Stimulated activated naive CD8-positive, alpha-beta T cell treated with anti-CD3 and anti-CD28 coated beads, Interleukin-15, Interleukin-2, amounts not matched to agents 100 ng/mL and 50 ng/mL, for 24 hours (primary cell): ENCODE measurements around the gene NMUR2.

ENCODE experiments used
- H3K27ac Mint-ChIP-seq: one replicate; pipeline ENCODE4 v1.8.0; 2021; ENCODE audit warnings: mild to moderate bottlenecking, mixed read lengths
- H3K27me3 Mint-ChIP-seq: one replicate; pipeline ENCODE4 v1.8.0; 2021; ENCODE audit warnings: mixed read lengths
- H3K36me3 Mint-ChIP-seq: one replicate; pipeline ENCODE4 v1.8.0; 2021; ENCODE audit warnings: low read depth, mixed read lengths
- H3K4me1 Mint-ChIP-seq: one replicate; pipeline ENCODE4 v1.8.0; 2021; ENCODE audit warnings: low read depth, mixed read lengths
- H3K4me3 Mint-ChIP-seq: one replicate; pipeline ENCODE4 v1.8.0; 2021; ENCODE audit warnings: mild to moderate bottlenecking, mixed read lengths
- H3K9me3 Mint-ChIP-seq: one replicate; pipeline ENCODE4 v1.8.0; 2021; ENCODE audit warnings: mixed read lengths

Gene NMUR2, protein sequence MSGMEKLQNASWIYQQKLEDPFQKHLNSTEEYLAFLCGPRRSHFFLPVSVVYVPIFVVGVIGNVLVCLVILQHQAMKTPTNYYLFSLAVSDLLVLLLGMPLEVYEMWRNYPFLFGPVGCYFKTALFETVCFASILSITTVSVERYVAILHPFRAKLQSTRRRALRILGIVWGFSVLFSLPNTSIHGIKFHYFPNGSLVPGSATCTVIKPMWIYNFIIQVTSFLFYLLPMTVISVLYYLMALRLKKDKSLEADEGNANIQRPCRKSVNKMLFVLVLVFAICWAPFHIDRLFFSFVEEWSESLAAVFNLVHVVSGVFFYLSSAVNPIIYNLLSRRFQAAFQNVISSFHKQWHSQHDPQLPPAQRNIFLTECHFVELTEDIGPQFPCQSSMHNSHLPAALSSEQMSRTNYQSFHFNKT

DNA sequence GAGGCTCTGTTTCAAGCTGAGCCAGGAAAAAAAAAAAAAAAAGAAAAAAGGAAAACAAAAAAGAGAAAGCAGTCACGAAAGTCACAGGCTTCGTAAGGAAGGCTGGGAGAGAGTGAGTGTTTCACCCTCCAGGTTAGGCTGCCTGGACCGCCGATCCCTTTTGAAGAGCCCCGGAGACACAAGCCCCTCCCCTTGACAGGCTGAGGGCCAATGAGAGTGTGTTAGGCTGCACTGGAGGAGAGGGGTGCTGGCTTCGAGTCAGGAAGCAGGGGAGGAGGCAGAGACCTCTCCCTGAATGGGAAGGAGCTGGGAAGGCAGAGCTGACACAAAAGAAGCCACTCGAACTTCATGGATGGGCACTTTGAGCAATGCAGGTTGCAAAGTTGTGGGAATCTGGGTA lies at the start of gene NMUR2:
TSS of gene NMUR2 (minus strand) at position 135 of the 400 bp plus-strand sequence. CDS start 166 bp downstream, outside the sequence.
- Mint-ChIP-seq H3K4me3 (no peak within 1 kb of the TSS), H3K27ac (no peak within 1 kb of the TSS), H3K4me1 (no peaks in the 10 kb centered on the region), H3K27me3 (no peaks in the 10 kb centered on the region), H3K9me3 (no peaks in the 10 kb centered on the region), H3K36me3 (no peaks in the 10 kb centered on the region)

- Mint-ChIP-seq H3K36me3 (no peaks in the 10 kb centered on the region), H3K4me1 (no peaks in the 10 kb centered on the region), H3K9me3 (no peaks in the 10 kb centered on the region), H3K4me3 (no peak overlapping the region), H3K27me3 (peaks cover 3% of the 10 kb centered on the region), H3K27ac (no peak overlapping the region)
Measured at GRCh38 chr5:152443935-152444334, 38.9 kb upstream of the NMUR2 start.

- no peaks in the 10 kb centered on the region for H3K4me1 Mint-ChIP-seq
- H3K9me3 Mint-ChIP-seq: no peaks in the 10 kb centered on the region
- H3K27ac Mint-ChIP-seq: no peak overlapping the region
- no peaks in the 10 kb centered on the region for H3K36me3 Mint-ChIP-seq
- H3K27me3 Mint-ChIP-seq: peaks cover 4% of the 10 kb centered on the region
- H3K4me3 Mint-ChIP-seq: no peak overlapping the region
Measured at GRCh38 chr5:152439791-152440190, 34.7 kb upstream of the NMUR2 start.

DNA sequence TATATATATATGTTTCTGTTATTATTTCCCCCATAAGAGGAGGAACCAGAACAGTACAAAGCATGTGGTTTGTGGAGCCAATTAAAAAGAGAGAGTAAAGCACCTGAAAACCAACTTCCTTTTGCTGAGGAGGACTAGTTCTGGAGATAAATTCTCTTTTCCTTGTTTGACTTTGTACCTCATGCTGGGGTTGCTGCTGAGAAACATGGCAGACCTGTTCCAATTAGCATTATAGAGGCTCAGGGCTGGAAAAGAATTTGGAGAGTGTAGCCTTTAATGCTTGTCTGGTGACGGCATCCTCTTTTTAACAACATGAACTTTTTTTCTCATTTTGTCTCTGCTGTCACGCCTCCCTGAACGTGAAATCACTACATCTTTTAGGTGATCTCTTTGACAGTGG lies 32.8 kb upstream of the NMUR2 start:
- Mint-ChIP-seq H3K27ac (no peak overlapping the region), H3K9me3 (no peaks in the 10 kb centered on the region), H3K36me3 (no peaks in the 10 kb centered on the region), H3K4me3 (no peak overlapping the region), H3K4me1 (no peaks in the 10 kb centered on the region), H3K27me3 (peaks cover 4% of the 10 kb centered on the region)

DNA sequence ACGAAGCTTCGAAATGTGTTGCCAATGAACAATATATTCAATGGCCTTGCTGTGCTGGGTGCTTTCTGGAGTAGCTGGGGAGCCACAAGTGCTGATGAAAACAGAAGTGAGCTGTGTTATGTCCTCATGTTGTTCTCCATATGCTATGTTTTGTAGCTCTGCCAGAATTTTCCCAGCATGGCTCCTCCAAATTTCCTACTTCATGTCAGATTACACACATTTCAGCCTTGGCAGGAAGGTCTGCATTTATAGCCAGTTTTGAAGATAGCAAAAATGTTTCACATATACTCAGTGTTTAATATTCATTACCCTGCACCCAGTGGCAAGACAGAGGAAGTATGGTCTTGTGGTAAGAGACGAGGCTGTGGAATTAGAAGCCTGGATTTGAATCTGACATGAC lies 22.6 kb upstream of the NMUR2 start:
- H3K4me3 Mint-ChIP-seq: no peak overlapping the region
- no peak overlapping the region for H3K27ac Mint-ChIP-seq
- no peaks in the 10 kb centered on the region for H3K9me3 Mint-ChIP-seq
- no peaks in the 10 kb centered on the region for H3K4me1 Mint-ChIP-seq
- no peaks in the 10 kb centered on the region for H3K36me3 Mint-ChIP-seq
- no peaks in the 10 kb centered on the region for H3K27me3 Mint-ChIP-seq

DNA sequence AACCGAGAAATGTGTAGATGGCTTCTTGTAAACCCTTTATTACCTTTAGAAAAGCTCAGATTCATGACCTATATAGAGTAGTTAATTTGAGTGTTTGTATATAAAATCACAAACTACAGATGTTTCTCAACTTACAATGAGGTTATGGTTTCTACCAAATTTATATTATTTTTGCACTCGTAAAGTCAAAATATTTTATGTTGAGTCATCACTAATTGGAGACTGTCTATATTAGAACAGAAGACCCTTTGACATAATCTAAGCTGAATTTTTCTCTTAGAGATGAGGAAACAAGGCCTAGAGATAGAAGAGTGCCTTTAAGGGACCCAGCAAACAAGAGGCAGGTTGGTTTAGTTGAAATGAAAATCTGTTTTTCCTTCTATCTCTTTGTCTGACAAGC lies 20.0 kb upstream of the NMUR2 start:
- H3K27me3 Mint-ChIP-seq: no peaks in the 10 kb centered on the region
- H3K4me1 Mint-ChIP-seq: no peaks in the 10 kb centered on the region
- no peaks in the 10 kb centered on the region for H3K36me3 Mint-ChIP-seq
- no peak overlapping the region for H3K4me3 Mint-ChIP-seq
- no peaks in the 10 kb centered on the region for H3K9me3 Mint-ChIP-seq
- no peak overlapping the region for H3K27ac Mint-ChIP-seq

DNA sequence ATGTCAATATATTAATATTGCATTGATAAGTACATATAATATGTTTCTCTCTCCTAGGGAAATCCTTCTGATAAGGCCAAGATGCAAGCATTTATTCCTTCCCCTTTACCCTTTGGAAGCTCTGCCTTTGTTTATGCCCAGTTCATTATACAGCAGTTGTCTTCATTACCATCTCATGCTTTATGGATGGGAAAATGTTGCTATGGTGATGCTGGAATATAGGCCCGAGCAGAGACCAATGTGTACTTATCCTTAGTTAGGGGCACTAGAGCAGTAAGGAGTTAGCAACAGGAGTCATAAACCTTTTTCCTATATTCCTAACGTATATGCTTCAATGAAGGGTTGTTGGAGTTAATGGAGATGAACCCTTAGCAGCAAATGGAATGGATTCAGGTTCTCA lies 19.4 kb upstream of the NMUR2 start:
- no peaks in the 10 kb centered on the region for H3K27me3 Mint-ChIP-seq
- no peaks in the 10 kb centered on the region for H3K4me1 Mint-ChIP-seq
- H3K36me3 Mint-ChIP-seq: no peaks in the 10 kb centered on the region
- no peaks in the 10 kb centered on the region for H3K9me3 Mint-ChIP-seq
- no peak overlapping the region for H3K27ac Mint-ChIP-seq
- H3K4me3 Mint-ChIP-seq: no peak overlapping the region

GRCh38 chr5:152422081-152422480 lies 17.0 kb upstream of the NMUR2 start:
- no peaks in the 10 kb centered on the region for H3K27me3 Mint-ChIP-seq
- H3K4me1 Mint-ChIP-seq: no peaks in the 10 kb centered on the region
- H3K27ac Mint-ChIP-seq: no peak overlapping the region
- no peaks in the 10 kb centered on the region for H3K36me3 Mint-ChIP-seq
- no peaks in the 10 kb centered on the region for H3K9me3 Mint-ChIP-seq
- no peak overlapping the region for H3K4me3 Mint-ChIP-seq

GRCh38 chr5:152412129-152412528 lies 7.0 kb upstream of the NMUR2 start:
- peaks cover 5% of the 10 kb centered on the region for H3K9me3 Mint-ChIP-seq
- H3K4me1 Mint-ChIP-seq: no peaks in the 10 kb centered on the region
- H3K4me3 Mint-ChIP-seq: no peak overlapping the region
- no peaks in the 10 kb centered on the region for H3K27me3 Mint-ChIP-seq
- H3K27ac Mint-ChIP-seq: no peak overlapping the region
- H3K36me3 Mint-ChIP-seq: no peaks in the 10 kb centered on the region

DNA sequence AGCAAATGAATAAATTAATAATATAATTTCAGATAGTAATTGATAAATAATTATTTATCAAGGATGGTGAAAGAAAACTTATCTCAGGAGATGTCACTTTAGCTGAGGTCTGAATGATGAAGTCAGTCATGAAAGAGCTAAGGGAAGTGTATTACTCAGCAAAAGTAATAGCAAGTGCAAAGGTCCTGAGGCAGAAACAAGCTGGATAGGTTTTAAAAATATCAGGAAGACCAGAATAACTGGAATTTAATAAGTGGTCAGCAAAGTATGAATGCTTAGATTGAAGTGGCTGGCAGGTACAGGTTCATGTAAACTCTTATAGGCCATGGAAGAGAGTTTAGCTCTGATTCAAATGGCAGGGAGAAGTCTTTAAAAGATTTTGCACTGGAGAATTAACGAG lies 1.0 kb upstream of the NMUR2 start:
- no peaks in the 10 kb centered on the region for H3K9me3 Mint-ChIP-seq
- no peaks in the 10 kb centered on the region for H3K4me1 Mint-ChIP-seq
- H3K27ac Mint-ChIP-seq: no peak overlapping the region
- no peaks in the 10 kb centered on the region for H3K36me3 Mint-ChIP-seq
- H3K4me3 Mint-ChIP-seq: no peak overlapping the region
- H3K27me3 Mint-ChIP-seq: no peaks in the 10 kb centered on the region

DNA sequence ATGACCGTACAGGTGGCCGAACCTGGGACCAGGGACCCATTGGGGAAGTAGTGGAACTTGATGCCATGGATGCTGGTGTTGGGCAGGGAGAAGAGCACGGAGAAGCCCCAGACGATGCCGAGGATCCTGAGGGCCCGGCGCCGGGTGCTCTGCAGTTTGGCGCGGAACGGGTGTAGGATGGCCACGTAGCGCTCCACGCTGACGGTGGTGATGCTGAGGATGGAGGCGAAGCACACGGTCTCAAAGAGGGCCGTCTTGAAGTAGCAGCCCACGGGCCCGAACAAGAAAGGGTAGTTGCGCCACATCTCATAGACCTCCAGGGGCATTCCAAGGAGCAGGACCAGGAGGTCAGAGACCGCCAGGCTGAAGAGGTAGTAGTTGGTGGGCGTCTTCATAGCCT lies 585 bp downstream of the NMUR2 start:
- Mint-ChIP-seq H3K9me3 (no peaks in the 10 kb centered on the region), H3K27me3 (peaks cover under 1% of the 10 kb centered on the region), H3K27ac (no peak overlapping the region), H3K4me3 (no peak overlapping the region), H3K36me3 (no peaks in the 10 kb centered on the region), H3K4me1 (no peaks in the 10 kb centered on the region)

DNA sequence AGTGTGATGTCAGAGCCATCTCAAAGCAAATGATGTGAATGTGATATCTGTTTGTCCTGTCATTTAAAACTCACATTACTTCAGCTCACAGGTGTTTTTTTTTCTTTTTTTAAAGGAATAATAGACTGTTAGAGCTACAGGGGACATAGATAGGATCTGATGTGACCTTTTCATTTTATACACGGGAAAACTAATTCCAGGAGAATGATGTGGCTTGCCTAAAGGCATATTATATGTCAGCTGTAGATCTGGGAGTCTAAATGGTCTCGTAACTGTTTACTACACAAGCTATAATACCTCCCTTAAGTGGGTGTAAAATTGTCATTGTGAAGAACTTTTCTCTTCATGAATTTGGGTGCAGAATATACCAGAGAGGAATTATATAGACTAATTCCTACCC lies 2.0 kb downstream of the NMUR2 start:
- Mint-ChIP-seq H3K36me3 (no peaks in the 10 kb centered on the region), H3K27ac (no peak overlapping the region), H3K4me3 (no peak overlapping the region), H3K9me3 (no peaks in the 10 kb centered on the region), H3K27me3 (peaks cover 6% of the 10 kb centered on the region), H3K4me1 (no peaks in the 10 kb centered on the region)

- no peaks in the 10 kb centered on the region for H3K36me3 Mint-ChIP-seq
- H3K27ac Mint-ChIP-seq: no peak overlapping the region
- no peak overlapping the region for H3K4me3 Mint-ChIP-seq
- H3K27me3 Mint-ChIP-seq: peaks cover 6% of the 10 kb centered on the region
- no peaks in the 10 kb centered on the region for H3K9me3 Mint-ChIP-seq
- no peaks in the 10 kb centered on the region for H3K4me1 Mint-ChIP-seq
Measured at GRCh38 chr5:152400846-152401245, 4.2 kb downstream of the NMUR2 start.

- Mint-ChIP-seq H3K4me3 (no peak overlapping the region), H3K27ac (no peak overlapping the region), H3K36me3 (no peaks in the 10 kb centered on the region), H3K9me3 (no peaks in the 10 kb centered on the region), H3K4me1 (no peaks in the 10 kb centered on the region), H3K27me3 (peaks cover 6% of the 10 kb centered on the region)
Measured at GRCh38 chr5:152397581-152397980, 7.5 kb downstream of the NMUR2 start.

DNA sequence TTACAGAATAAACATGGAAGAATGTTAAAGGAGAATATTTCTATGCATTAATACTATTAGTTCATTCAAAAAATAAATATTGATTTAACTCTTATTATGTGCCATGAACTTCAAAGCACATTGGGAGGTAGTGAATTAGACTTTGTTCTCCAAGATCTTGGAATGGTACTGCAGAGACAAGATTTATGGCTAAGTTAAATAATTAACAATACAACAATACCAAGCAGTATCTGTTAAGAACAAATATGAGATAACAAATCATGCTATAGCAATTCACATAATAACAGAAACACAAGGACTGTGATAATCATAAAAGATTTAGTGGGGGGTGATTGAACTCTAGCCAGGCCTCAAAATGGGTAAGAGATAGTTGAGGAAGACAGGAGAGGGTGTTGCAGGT lies 11.6 kb downstream of the NMUR2 start:
- no peak overlapping the region for H3K4me3 Mint-ChIP-seq
- no peaks in the 10 kb centered on the region for H3K27me3 Mint-ChIP-seq
- no peaks in the 10 kb centered on the region for H3K36me3 Mint-ChIP-seq
- peaks cover 5% of the 10 kb centered on the region for H3K9me3 Mint-ChIP-seq
- no peak overlapping the region for H3K27ac Mint-ChIP-seq
- H3K4me1 Mint-ChIP-seq: no peaks in the 10 kb centered on the region

DNA sequence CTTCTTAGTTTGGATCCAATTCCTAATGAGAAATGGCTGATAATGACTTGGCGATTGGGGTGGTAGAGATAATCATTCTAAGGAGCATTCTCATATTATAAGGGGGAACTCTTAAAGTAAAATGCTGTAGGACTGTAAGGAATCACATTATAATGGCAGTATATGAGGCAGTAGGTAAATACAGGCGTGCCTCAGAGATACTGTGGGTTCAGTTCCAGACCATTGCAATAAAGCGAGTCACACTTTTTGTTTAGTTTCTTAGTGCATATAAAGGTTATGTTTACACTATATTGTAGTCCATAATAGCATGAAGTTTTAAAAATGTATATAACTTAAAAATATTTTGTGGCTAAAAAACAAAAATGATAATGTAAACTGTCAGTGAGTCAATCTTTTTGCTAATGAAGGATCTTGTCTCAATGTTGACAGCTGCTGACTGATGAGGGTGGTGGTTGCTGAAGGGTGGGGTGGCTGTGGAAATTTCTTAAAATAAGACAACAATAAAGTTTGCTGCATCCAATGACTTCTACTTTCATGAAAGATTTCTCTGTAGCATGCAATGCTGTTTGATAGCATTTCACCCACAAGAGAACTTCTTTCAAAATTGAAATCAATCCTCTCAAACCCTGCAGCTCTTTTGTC lies 15.8 kb downstream of the NMUR2 start:
- Mint-ChIP-seq H3K27ac (no peak overlapping the region), H3K4me1 (no peaks in the 10 kb centered on the region), H3K36me3 (no peaks in the 10 kb centered on the region), H3K4me3 (no peak overlapping the region), H3K27me3 (no peaks in the 10 kb centered on the region), H3K9me3 (peaks cover 5% of the 10 kb centered on the region)
